GM18861 (cell line): ENCODE data around the gene RABL6.
"Not testable (repeated sequence)": the region's sequence is repeated elsewhere in the genome, so short reads cannot be mapped to it uniquely, and the experiment has no call there.

Experiments used
- ATAC-seq: cut with Tn5 transposase; IDR thresholded peaks from one replicate; pipeline ENCODE4 v1.9.1; 2021; ENCODE audit not compliant: unreplicated experiment

RABL6 gene

GRCh38 chr9:136869611-136870010, 61.9 kb downstream of the RABL6 start:
- not testable (repeated sequence) for ATAC-seq

GRCh38 chr9:136875155-136875554, 67.4 kb downstream of the RABL6 start:
- ATAC-seq: no peak

GRCh38 chr9:136876476-136876875, 68.7 kb downstream of the RABL6 start:
- no peak for ATAC-seq

GRCh38 chr9:136880651-136881050, 72.9 kb downstream of the RABL6 start:
- no peak for ATAC-seq

GRCh38 chr9:136881691-136882108, 74.0 kb downstream of the RABL6 start:
- ATAC-seq: no peak

- peak; percentile 22 for ATAC-seq
These were observed 74.6 kb downstream of the RABL6 start for GRCh38 chr9:136882109-136882946.

- not testable (repeated sequence) for ATAC-seq
These were observed 75.2 kb downstream of the RABL6 start for GRCh38 chr9:136882947-136883283.

- ATAC-seq: not testable (repeated sequence)
These were observed 75.9 kb downstream of the RABL6 start for GRCh38 chr9:136883670-136884069.

GRCh38 chr9:136885950-136886578, 78.3 kb downstream of the RABL6 start, which contains the start of gene TRAF2:
Gene TRAF2, plus strand, starts transcription at chr9:136886516. Its CDS starts 12,225 bp downstream, at chr9:136898741.
- ATAC-seq: peak; percentile 81

- peak; percentile 6 for ATAC-seq
These were observed 79.2 kb downstream of the RABL6 start for GRCh38 chr9:136886610-136887597.

- no peak for ATAC-seq
These were observed 80.7 kb downstream of the RABL6 start for GRCh38 chr9:136888454-136888853.

- no peak for ATAC-seq
These were observed 82.1 kb downstream of the RABL6 start for GRCh38 chr9:136889858-136890257.

- ATAC-seq: no peak
These were observed 82.9 kb downstream of the RABL6 start for GRCh38 chr9:136890661-136891060.
